ENCODE results near the gene LIFR. TPM values are rescaled to one million over a fixed set of nuclear protein-coding genes. Genes with fewer than 3 reads are reported as not detected.
"Not testable (repeated sequence)": the region's sequence is repeated elsewhere in the genome, so short reads cannot be mapped to it uniquely, and the experiment has no call there.

Gene LIFR
- total RNA-seq, 1 experiment from 2014 or later, result 7.8 TPM

DNA sequence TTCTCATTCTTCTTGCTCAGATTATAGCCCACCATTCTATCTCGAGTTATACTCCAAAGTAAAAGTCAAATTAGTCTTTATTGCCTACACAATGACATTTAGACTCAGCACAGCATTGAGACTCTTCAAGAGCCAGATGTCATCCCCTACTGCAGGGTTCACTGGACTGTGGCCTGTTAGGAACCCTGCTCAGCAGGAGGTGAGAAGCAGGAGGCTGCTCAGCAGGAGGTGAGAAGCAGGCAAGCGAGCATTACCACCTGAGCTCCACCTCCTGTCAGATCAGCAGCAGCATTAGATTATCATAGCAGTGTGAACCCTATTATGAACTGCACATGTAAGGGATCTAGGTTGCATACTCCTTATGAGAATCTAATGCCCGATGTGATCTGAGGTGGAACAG, 12.7 kb upstream of the LIFR start:
- Histone ChIP-seq H2AFZ (ENCODE audit: low read length) (no peak overlapping the region), H2BK120ac (ENCODE audit: low read depth, low read length, poor library complexity, severe bottlenecking) (no peak overlapping the region), H2AK5ac (ENCODE audit: insufficient read length, low read length) (no peak overlapping the region), H3K79me2 (ENCODE audit: insufficient read depth, low read length) (no peaks in the 10 kb centered on the region), H2BK20ac (ENCODE audit: low read depth, low read length, poor library complexity, severe bottlenecking) (no peak overlapping the region), H3K9ac (ENCODE audit: extremely low read depth, insufficient read length, low read length) (no peak overlapping the region), H3K4me2 (ENCODE audit: insufficient read depth, insufficient read length, low read length) (no peak overlapping the region), H3K56ac (ENCODE audit: insufficient read length, low read depth, low read length) (no peak overlapping the region), H3K23ac (ENCODE audit: insufficient read length, low read depth, low read length) (no peak overlapping the region), H4K8ac (replicated peaks; ENCODE audit: insufficient read length, low read depth, low read length) (no peak overlapping the region), H4K91ac (ENCODE audit: insufficient read length, low read depth, low read length) (no peak overlapping the region), H3K23me2 (ENCODE audit: insufficient read length, low read depth, low read length, poor library complexity, severe bottlenecking) (no peaks in the 10 kb centered on the region), H2BK12ac (ENCODE audit: insufficient read length, low read depth, low read length) (no peak overlapping the region), H3K14ac (ENCODE audit: insufficient read depth, low read length) (no peak overlapping the region), H2BK15ac (ENCODE audit: low read depth, low read length) (no peak overlapping the region), H3K79me1 (ENCODE audit: insufficient read depth, low read depth, low read length, poor library complexity, severe bottlenecking) (no peaks in the 10 kb centered on the region), H3K27me3 (ENCODE audit: insufficient read depth, low read length) (no peaks in the 10 kb centered on the region), H3K18ac (ENCODE audit: insufficient read length, low read depth, low read length) (no peak overlapping the region), H4K20me1 (ENCODE audit: control insufficient read depth, insufficient read depth, insufficient read length) (no peaks in the 10 kb centered on the region), H4K5ac (ENCODE audit: insufficient read length, low read depth, low read length) (no peak overlapping the region), H3K27ac (ENCODE audit: insufficient read length, low read depth, low read length) (no peak overlapping the region), H3K4me1 (ENCODE audit: insufficient read depth, low read length) (no peaks in the 10 kb centered on the region), H3K9me3 (ENCODE audit: control insufficient read depth, low read depth, low read length) (no peaks in the 10 kb centered on the region), H3K4ac (ENCODE audit: low read depth, low read length) (no peak overlapping the region), H2BK5ac (ENCODE audit: insufficient read length, low read length) (no peak overlapping the region), H3T11ph (ENCODE audit: low read length) (no peak overlapping the region)
- H3K27ac Mint-ChIP-seq, result no peak overlapping the region
- H3K4me1 Mint-ChIP-seq, result no peaks in the 10 kb centered on the region
- TF ChIP-seq, protein P1, sequence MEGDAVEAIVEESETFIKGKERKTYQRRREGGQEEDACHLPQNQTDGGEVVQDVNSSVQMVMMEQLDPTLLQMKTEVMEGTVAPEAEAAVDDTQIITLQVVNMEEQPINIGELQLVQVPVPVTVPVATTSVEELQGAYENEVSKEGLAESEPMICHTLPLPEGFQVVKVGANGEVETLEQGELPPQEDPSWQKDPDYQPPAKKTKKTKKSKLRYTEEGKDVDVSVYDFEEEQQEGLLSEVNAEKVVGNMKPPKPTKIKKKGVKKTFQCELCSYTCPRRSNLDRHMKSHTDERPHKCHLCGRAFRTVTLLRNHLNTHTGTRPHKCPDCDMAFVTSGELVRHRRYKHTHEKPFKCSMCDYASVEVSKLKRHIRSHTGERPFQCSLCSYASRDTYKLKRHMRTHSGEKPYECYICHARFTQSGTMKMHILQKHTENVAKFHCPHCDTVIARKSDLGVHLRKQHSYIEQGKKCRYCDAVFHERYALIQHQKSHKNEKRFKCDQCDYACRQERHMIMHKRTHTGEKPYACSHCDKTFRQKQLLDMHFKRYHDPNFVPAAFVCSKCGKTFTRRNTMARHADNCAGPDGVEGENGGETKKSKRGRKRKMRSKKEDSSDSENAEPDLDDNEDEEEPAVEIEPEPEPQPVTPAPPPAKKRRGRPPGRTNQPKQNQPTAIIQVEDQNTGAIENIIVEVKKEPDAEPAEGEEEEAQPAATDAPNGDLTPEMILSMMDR (conservative IDR thresholded peaks at IDR 0.05), result no peak
- no peaks in the 10 kb centered on the region; the same call in none of the 2 replicates for H3K27me3 Mint-ChIP-seq (ENCODE audit: low read depth)
- no peak overlapping the region for H3K4me3 Mint-ChIP-seq
- no peaks in the 10 kb centered on the region for H3K9me3 Mint-ChIP-seq
- no peak for DNase-seq
- WGBS (ENCODE audit: extremely low coverage, insufficient read length, low lambda C conversion rate), result no CpG with 5 or more reads among the region's 3 CpGs
- H3K36me3 Mint-ChIP-seq (ENCODE audit: insufficient read depth in 1 of 3, low read depth in 3 of 3), result no peaks in the 10 kb centered on the region

DNA sequence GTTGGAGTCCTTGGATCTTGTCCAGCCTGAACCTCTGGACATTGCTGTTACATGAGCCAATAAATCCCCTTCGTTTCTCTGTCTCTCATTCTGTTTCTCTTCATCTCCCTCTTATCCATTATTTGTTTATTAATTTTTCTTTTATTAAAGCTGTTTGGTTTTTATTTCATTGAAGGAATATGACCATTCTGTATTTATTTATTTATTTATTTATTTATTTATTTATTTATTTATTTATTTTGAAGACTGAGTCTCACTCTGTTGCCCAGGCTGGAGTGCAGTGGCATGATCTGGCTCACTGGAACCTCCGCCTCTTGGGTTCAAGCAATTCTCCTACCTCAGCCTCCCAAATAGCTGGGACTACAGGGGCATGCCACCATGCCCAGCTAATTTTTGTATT, 10.9 kb upstream of the LIFR start:
- not testable (repeated sequence) for H3K4ac ChIP-seq (ENCODE audit: low read depth, low read length); H3K9ac ChIP-seq (ENCODE audit: extremely low read depth, insufficient read length, low read length); H3K4me3 Mint-ChIP-seq; H4K8ac ChIP-seq (replicated peaks; ENCODE audit: insufficient read length, low read depth, low read length); H3K27ac ChIP-seq (ENCODE audit: insufficient read length, low read depth, low read length); H3K27ac Mint-ChIP-seq; H3K4me1 Mint-ChIP-seq; H3K23ac ChIP-seq (ENCODE audit: insufficient read length, low read depth, low read length); H3K27me3 ChIP-seq (ENCODE audit: insufficient read depth, low read length); H2BK20ac ChIP-seq (ENCODE audit: low read depth, low read length, poor library complexity, severe bottlenecking); H3K56ac ChIP-seq (ENCODE audit: insufficient read length, low read depth, low read length); H3K23me2 ChIP-seq (ENCODE audit: insufficient read length, low read depth, low read length, poor library complexity, severe bottlenecking); H2AFZ ChIP-seq (ENCODE audit: low read length); DNase-seq; H3K18ac ChIP-seq (ENCODE audit: insufficient read length, low read depth, low read length); H2BK5ac ChIP-seq (ENCODE audit: insufficient read length, low read length); H2BK120ac ChIP-seq (ENCODE audit: low read depth, low read length, poor library complexity, severe bottlenecking); H3K27me3 Mint-ChIP-seq (ENCODE audit: low read depth); H4K91ac ChIP-seq (ENCODE audit: insufficient read length, low read depth, low read length); H3K9me3 Mint-ChIP-seq; H3K4me2 ChIP-seq (ENCODE audit: insufficient read depth, insufficient read length, low read length); H3K79me1 ChIP-seq (ENCODE audit: insufficient read depth, low read depth, low read length, poor library complexity, severe bottlenecking); H3K9me3 ChIP-seq (ENCODE audit: control insufficient read depth, low read depth, low read length); H3K4me1 ChIP-seq (ENCODE audit: insufficient read depth, low read length); H3K79me2 ChIP-seq (ENCODE audit: insufficient read depth, low read length); H3K36me3 Mint-ChIP-seq (ENCODE audit: insufficient read depth in 1 of 3, low read depth in 3 of 3); H2BK12ac ChIP-seq (ENCODE audit: insufficient read length, low read depth, low read length); H2AK5ac ChIP-seq (ENCODE audit: insufficient read length, low read length); H3T11ph ChIP-seq (ENCODE audit: low read length); H2BK15ac ChIP-seq (ENCODE audit: low read depth, low read length); H3K14ac ChIP-seq (ENCODE audit: insufficient read depth, low read length); H4K5ac ChIP-seq (ENCODE audit: insufficient read length, low read depth, low read length); H4K20me1 ChIP-seq (ENCODE audit: control insufficient read depth, insufficient read depth, insufficient read length)
- no CpG with 5 or more reads among the region's 2 CpGs for WGBS (ENCODE audit: extremely low coverage, insufficient read length, low lambda C conversion rate)

Measured in H9 (cell line).